HCT116 (cell line): ENCODE data around the gene MAP9.

Experiments used
- ATF3 ChIP-seq: IDR thresholded peaks from 2 replicates; pipeline ENCODE4 v1.6.1; 2012
- EZH2 ChIP-seq: fragments of 200-600 bp; sonication (generic); IDR thresholded peaks from 2 replicates; pipeline ENCODE4 v1.6.1; 2017; ENCODE audit warnings: antibody characterized with exemption, mixed run types
- MAX ChIP-seq: IDR thresholded peaks from 2 replicates; pipeline ENCODE4 v1.6.1; 2012
- POLR2A ChIP-seq: IDR thresholded peaks from 2 replicates; pipeline ENCODE4 v1.7.0; 2011; ENCODE audit warnings: borderline replicate concordance; ENCODE audit not compliant: insufficient read depth, insufficient read length; ENCODE audit errors: extremely low read depth
- POLR2AphosphoS5 ChIP-seq: IDR thresholded peaks from 2 replicates; pipeline ENCODE4 v1.6.1; 2011; ENCODE audit warnings: mild to moderate bottlenecking, low read depth, low read length, moderate library complexity
- SP1 ChIP-seq: IDR thresholded peaks from 2 replicates; pipeline ENCODE4 v1.6.1; 2012; ENCODE audit warnings: low read depth
- SRF ChIP-seq: IDR thresholded peaks from 2 replicates; pipeline ENCODE4 v1.6.1; 2012; ENCODE audit warnings: low read depth
- TCF7L2 ChIP-seq: IDR thresholded peaks from 2 replicates; pipeline ENCODE4 v1.7.0; 2011; ENCODE audit warnings: borderline replicate concordance, inconsistent platforms; ENCODE audit not compliant: insufficient read depth, insufficient read length; ENCODE audit errors: extremely low read depth
- ZBTB33 ChIP-seq: IDR thresholded peaks from 2 replicates; pipeline ENCODE4 v1.6.1; 2011; ENCODE audit warnings: mild to moderate bottlenecking, low read length, moderate library complexity; ENCODE audit not compliant: insufficient replicate concordance; ENCODE audit errors: extremely low read depth
- TF ChIP-seq, protein P1 (sequence below), 3 experiments: fragments of 200-600 bp in 1 of 3; sonication (generic) in 1 of 3; IDR thresholded peaks in 2 of 3; conservative IDR thresholded peaks in 1 of 3; 2 replicates each; pipeline ENCODE4 v1.5.1; 2012 to 2017; ENCODE audit warnings: low read depth in 2 of 3, low read length in 2 of 3, antibody characterized with exemption in 1 of 3, borderline replicate concordance in 1 of 3, control low read depth in 1 of 3, mild to moderate bottlenecking in 1 of 3, mixed read lengths in 1 of 3, mixed run types in 1 of 3, moderate library complexity in 1 of 3; ENCODE audit not compliant: insufficient read depth in 1 of 3

DNA sequence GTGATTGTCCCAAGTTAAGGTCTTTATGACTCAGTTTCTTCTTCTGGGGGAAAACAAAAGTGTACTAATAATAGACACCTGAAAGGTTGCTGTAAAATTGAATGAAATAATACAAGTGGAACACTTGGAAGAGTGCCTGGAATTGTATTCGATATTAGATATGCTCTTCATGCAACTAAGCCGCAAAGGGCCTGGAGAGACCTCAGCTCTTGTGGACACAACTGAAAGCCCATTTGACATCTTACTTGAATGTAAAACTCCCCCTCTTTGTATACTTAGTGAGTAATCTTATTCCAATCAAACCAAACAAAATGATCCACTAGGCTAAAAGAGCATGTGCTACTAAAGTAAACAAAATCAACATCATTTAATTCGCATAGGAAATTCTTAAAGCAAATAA, 511 bp upstream of the MAP9 start:
- TF ChIP-seq, protein P1, sequence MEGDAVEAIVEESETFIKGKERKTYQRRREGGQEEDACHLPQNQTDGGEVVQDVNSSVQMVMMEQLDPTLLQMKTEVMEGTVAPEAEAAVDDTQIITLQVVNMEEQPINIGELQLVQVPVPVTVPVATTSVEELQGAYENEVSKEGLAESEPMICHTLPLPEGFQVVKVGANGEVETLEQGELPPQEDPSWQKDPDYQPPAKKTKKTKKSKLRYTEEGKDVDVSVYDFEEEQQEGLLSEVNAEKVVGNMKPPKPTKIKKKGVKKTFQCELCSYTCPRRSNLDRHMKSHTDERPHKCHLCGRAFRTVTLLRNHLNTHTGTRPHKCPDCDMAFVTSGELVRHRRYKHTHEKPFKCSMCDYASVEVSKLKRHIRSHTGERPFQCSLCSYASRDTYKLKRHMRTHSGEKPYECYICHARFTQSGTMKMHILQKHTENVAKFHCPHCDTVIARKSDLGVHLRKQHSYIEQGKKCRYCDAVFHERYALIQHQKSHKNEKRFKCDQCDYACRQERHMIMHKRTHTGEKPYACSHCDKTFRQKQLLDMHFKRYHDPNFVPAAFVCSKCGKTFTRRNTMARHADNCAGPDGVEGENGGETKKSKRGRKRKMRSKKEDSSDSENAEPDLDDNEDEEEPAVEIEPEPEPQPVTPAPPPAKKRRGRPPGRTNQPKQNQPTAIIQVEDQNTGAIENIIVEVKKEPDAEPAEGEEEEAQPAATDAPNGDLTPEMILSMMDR (IDR thresholded peaks at IDR 0.05 in 2 of 3, conservative IDR thresholded peaks at IDR 0.05 in 1 of 3; ENCODE audit: borderline replicate concordance in 1 of 3, insufficient read depth in 1 of 3, low read depth in 2 of 3, low read length in 2 of 3) = no peak
- TF ChIP-seq POLR2A (no peak), ZBTB33 (no peak), SRF (no peak), MAX (no peak), ATF3 (no peak), POLR2AphosphoS5 (no peak), TCF7L2 (no peak), EZH2 (no peak), SP1 (no peak)
